ENCODE measurements around the gene COL15A1. TPM values are rescaled to one million over a fixed set of nuclear protein-coding genes. Genes with fewer than 3 reads are reported as not detected.
"Not testable (repeated sequence)": the region's sequence is repeated elsewhere in the genome, so short reads cannot be mapped to it uniquely, and the experiment has no call there.

The COL15A1 gene
- total RNA-seq, 2 donors from 2014 or later = 0.11 to 0.82 TPM

- Mint-ChIP-seq H3K36me3 (ENCODE audit: low read depth) (no peaks in the 10 kb centered on the region), H3K4me1 (peaks cover 19% of the 10 kb centered on the region), H3K4me3 (no peak overlapping the region), H3K27me3 (no peaks in the 10 kb centered on the region), H3K9me3 (no peaks in the 10 kb centered on the region), H3K27ac (no peak overlapping the region)
- no peak for ATAC-seq (replicated peaks)
Measured at GRCh38 chr9:99087462-99087861, 143.8 kb downstream of the COL15A1 start.

GRCh38 chr9:99090336-99091130 is 146.8 kb downstream of the COL15A1 start:
- Mint-ChIP-seq H3K4me3 (no peak overlapping the region), H3K27me3 (no peaks in the 10 kb centered on the region), H3K4me1 (peaks cover 32% of the 10 kb centered on the region), H3K36me3 (ENCODE audit: low read depth) (no peaks in the 10 kb centered on the region), H3K9me3 (no peaks in the 10 kb centered on the region), H3K27ac (peak overlapping the region; percentile 93)
- ATAC-seq (replicated peaks) = no peak

GRCh38 chr9:99092643-99093491 is 149.2 kb downstream of the COL15A1 start:
- Mint-ChIP-seq H3K4me1 (peaks cover 33% of the 10 kb centered on the region), H3K9me3 (no peaks in the 10 kb centered on the region), H3K4me3 (peak overlapping the region; percentile 78), H3K27me3 (no peaks in the 10 kb centered on the region), H3K27ac (peak overlapping the region; percentile 93), H3K36me3 (ENCODE audit: low read depth) (no peaks in the 10 kb centered on the region)
- ATAC-seq (replicated peaks) = peak; percentile 88

- H3K36me3 Mint-ChIP-seq (ENCODE audit: low read depth) = no peaks in the 10 kb centered on the region
- H3K27ac Mint-ChIP-seq = peak overlapping the region; percentile 93
- peaks cover 33% of the 10 kb centered on the region for H3K4me1 Mint-ChIP-seq
- no peaks in the 10 kb centered on the region for H3K27me3 Mint-ChIP-seq
- no peaks in the 10 kb centered on the region for H3K9me3 Mint-ChIP-seq
- peak; percentile 91 for ATAC-seq (replicated peaks)
- peak overlapping the region; percentile 78 for H3K4me3 Mint-ChIP-seq
Measured at GRCh38 chr9:99093492-99093791, 149.7 kb downstream of the COL15A1 start.

GRCh38 chr9:99095565-99095964 is 151.9 kb downstream of the COL15A1 start:
- Mint-ChIP-seq H3K9me3 (no peaks in the 10 kb centered on the region), H3K27me3 (no peaks in the 10 kb centered on the region), H3K36me3 (ENCODE audit: low read depth) (no peaks in the 10 kb centered on the region), H3K4me3 (no peak overlapping the region), H3K27ac (no peak overlapping the region), H3K4me1 (peaks cover 33% of the 10 kb centered on the region)
- ATAC-seq (replicated peaks) = no peak

GRCh38 chr9:99096409-99096808 is 152.7 kb downstream of the COL15A1 start:
- Mint-ChIP-seq H3K27me3 (no peaks in the 10 kb centered on the region), H3K4me3 (no peak overlapping the region), H3K9me3 (no peaks in the 10 kb centered on the region), H3K27ac (peak overlapping the region; percentile 49), H3K36me3 (ENCODE audit: low read depth) (no peaks in the 10 kb centered on the region), H3K4me1 (peaks cover 28% of the 10 kb centered on the region)
- ATAC-seq (replicated peaks) = no peak

GRCh38 chr9:99099806-99100585 is 156.3 kb downstream of the COL15A1 start:
- not testable (repeated sequence) for H3K27ac Mint-ChIP-seq; H3K36me3 Mint-ChIP-seq (ENCODE audit: low read depth); H3K27me3 Mint-ChIP-seq; H3K9me3 Mint-ChIP-seq; ATAC-seq (replicated peaks); H3K4me3 Mint-ChIP-seq
- peaks cover 20% of the 10 kb centered on the region for H3K4me1 Mint-ChIP-seq

GRCh38 chr9:99101271-99101670 is 157.6 kb downstream of the COL15A1 start:
- no peak overlapping the region for H3K4me3 Mint-ChIP-seq

GRCh38 chr9:99101812-99102211 is 158.1 kb downstream of the COL15A1 start:
- ATAC-seq (replicated peaks) = no peak
- Mint-ChIP-seq H3K4me1 (peaks cover 18% of the 10 kb centered on the region), H3K36me3 (ENCODE audit: low read depth) (peaks cover 11% of the 10 kb centered on the region), H3K9me3 (no peaks in the 10 kb centered on the region), H3K4me3 (no peak overlapping the region), H3K27ac (no peak overlapping the region), H3K27me3 (no peaks in the 10 kb centered on the region)

More at GRCh38 chr9:99101271-99101670, 157.6 kb downstream of the COL15A1 start:
- Mint-ChIP-seq H3K9me3 (no peaks in the 10 kb centered on the region), H3K4me1 (peaks cover 19% of the 10 kb centered on the region), H3K27me3 (no peaks in the 10 kb centered on the region), H3K27ac (no peak overlapping the region), H3K36me3 (ENCODE audit: low read depth) (peaks cover 11% of the 10 kb centered on the region)
- ATAC-seq (replicated peaks) = no peak

- H3K4me3 Mint-ChIP-seq = peak overlapping the region; percentile 96
- no peaks in the 10 kb centered on the region for H3K9me3 Mint-ChIP-seq
- H3K4me1 Mint-ChIP-seq = peaks cover 25% of the 10 kb centered on the region
- H3K27ac Mint-ChIP-seq = no peak overlapping the region
- H3K36me3 Mint-ChIP-seq (ENCODE audit: low read depth) = peaks cover 11% of the 10 kb centered on the region
- ATAC-seq (replicated peaks) = no peak
- H3K27me3 Mint-ChIP-seq = no peaks in the 10 kb centered on the region
Measured at GRCh38 chr9:99103054-99103895, 159.6 kb downstream of the COL15A1 start.

- Mint-ChIP-seq H3K9me3 (no peaks in the 10 kb centered on the region), H3K27ac (peak overlapping the region; percentile 93), H3K27me3 (no peaks in the 10 kb centered on the region), H3K36me3 (ENCODE audit: low read depth) (peaks cover 11% of the 10 kb centered on the region), H3K4me1 (peaks cover 29% of the 10 kb centered on the region), H3K4me3 (peak overlapping the region; percentile 96)
- no peak for ATAC-seq (replicated peaks)
Measured at GRCh38 chr9:99103901-99104458, 160.3 kb downstream of the COL15A1 start.

- H3K4me1 Mint-ChIP-seq = peaks cover 34% of the 10 kb centered on the region
- no peaks in the 10 kb centered on the region for H3K27me3 Mint-ChIP-seq
Measured at GRCh38 chr9:99104459-99105151, 160.9 kb downstream of the COL15A1 start, which contains the start of gene TGFBR1. Gene TGFBR1 (plus strand): TSS chr9:99105113. CDS start chr9:99105206, 93 bp downstream.

More at GRCh38 chr9:99104459-99105151, 160.9 kb downstream of the COL15A1 start, which contains the start of gene TGFBR1:
- peak within 1 kb of the TSS; percentile 96 for H3K4me3 Mint-ChIP-seq
- peak; percentile 93 for ATAC-seq (replicated peaks)
- H3K9me3 Mint-ChIP-seq = no peaks in the 10 kb centered on the region
- H3K27ac Mint-ChIP-seq = peak within 1 kb of the TSS; percentile 93
- peaks cover 11% of the 10 kb centered on the region for H3K36me3 Mint-ChIP-seq (ENCODE audit: low read depth)
